ENCODE results near the gene HLA-E. TPM values are rescaled to one million over a fixed set of nuclear protein-coding genes. Genes with fewer than 3 reads are reported as not detected.

Gene HLA-E
- total and polyA plus RNA-seq, 4 donors, result 133 to 258 (median 207) TPM

- H3K4me1 ChIP-seq (ENCODE audit: control insufficient read depth in 4 of 4, insufficient read depth in 4 of 4, low read length in 3 of 4), result peaks cover 0 to 17% (median 9%) of the 10 kb centered on the region in 4 donors
- H3K4me3 ChIP-seq (ENCODE audit: low read depth in 1 of 3, low read length in 3 of 3), result no peak overlapping the region
- 18% methylated on average over 64 of the region's 64 CpGs for WGBS
- H3K9ac ChIP-seq (ENCODE audit: low read depth in 1 of 2, low read length in 2 of 2), result no peak overlapping the region
- no peak for DNase-seq (ENCODE audit: low spot score)
- TF ChIP-seq NR2F2 (IDR thresholded peaks at IDR 0.05), result no peak
- no peak for TF ChIP-seq RXRA (IDR thresholded peaks at IDR 0.05)
- TF ChIP-seq YY1 (IDR thresholded peaks at IDR 0.05), result no peak
- TF ChIP-seq GABPA (IDR thresholded peaks at IDR 0.05 in 1 of 2, conservative IDR thresholded peaks at IDR 0.05 in 1 of 2), result no peak
- TF ChIP-seq RAD21 (IDR thresholded peaks at IDR 0.05), result no peak
- TF ChIP-seq FOXA2 (IDR thresholded peaks at IDR 0.05), result no peak
- TF ChIP-seq HNF4G (IDR thresholded peaks at IDR 0.05), result no peak
- no peak for TF ChIP-seq MAX (IDR thresholded peaks at IDR 0.05)
- no peak for TF ChIP-seq HNF4A (conservative IDR thresholded peaks at IDR 0.05)
- TF ChIP-seq JUND (IDR thresholded peaks at IDR 0.05), result no peak
- no peak for TF ChIP-seq FOXA1 (IDR thresholded peaks at IDR 0.05)
- TF ChIP-seq CTCF (IDR thresholded peaks at IDR 0.05; ENCODE audit: low read depth, low read length, missing input control), result no peak
- TF ChIP-seq TAF1 (conservative IDR thresholded peaks at IDR 0.05), result no peak
- TF ChIP-seq ATF3 (IDR thresholded peaks at IDR 0.05), result no peak
- TF ChIP-seq SP1 (IDR thresholded peaks at IDR 0.05), result no peak
- no peak for TF ChIP-seq ZBTB33 (IDR thresholded peaks at IDR 0.05)
- H3K9me3 ChIP-seq (ENCODE audit: control insufficient read depth in 4 of 4, low read length in 3 of 4), result peaks cover 0 to 2% (median 0%) of the 10 kb centered on the region in 4 donors
- no peaks in the 10 kb centered on the region for H3K36me3 ChIP-seq (ENCODE audit: control insufficient read depth in 4 of 4, insufficient read depth in 3 of 4, low read depth in 1 of 4, low read length in 3 of 4)
- peaks cover 0 to 27% (median 9%) of the 10 kb centered on the region in 4 donors for H3K27me3 ChIP-seq (ENCODE audit: control insufficient read depth in 4 of 4, insufficient read depth in 4 of 4, low read length in 3 of 4)
- H3K27ac ChIP-seq (ENCODE audit: low read depth in 1 of 2, low read length in 2 of 2), result no peak overlapping the region
Observed at GRCh38 chr6:30463651-30464618, 25.4 kb upstream of the HLA-E start.

- WGBS, result 14% methylated on average over 13 of the region's 13 CpGs
- H3K9ac ChIP-seq (ENCODE audit: low read depth in 1 of 2, low read length in 2 of 2), result no peak overlapping the region
- H3K27me3 ChIP-seq (ENCODE audit: control insufficient read depth in 4 of 4, insufficient read depth in 4 of 4, low read length in 3 of 4), result peaks cover 0 to 38% (median 11%) of the 10 kb centered on the region in 4 donors
- no peaks in the 10 kb centered on the region for H3K9me3 ChIP-seq (ENCODE audit: control insufficient read depth in 4 of 4, low read length in 3 of 4)
- no peak overlapping the region for H3K27ac ChIP-seq (ENCODE audit: low read depth in 1 of 2, low read length in 2 of 2)
- peak overlapping the region in 1 of 3 donors; percentile 61 for H3K4me3 ChIP-seq (ENCODE audit: low read depth in 1 of 3, low read length in 3 of 3)
- H3K36me3 ChIP-seq (ENCODE audit: control insufficient read depth in 4 of 4, insufficient read depth in 3 of 4, low read depth in 1 of 4, low read length in 3 of 4), result no peaks in the 10 kb centered on the region
- no peak for DNase-seq (ENCODE audit: low spot score)
- no peak for TF ChIP-seq SP1 (IDR thresholded peaks at IDR 0.05)
- TF ChIP-seq HNF4G (IDR thresholded peaks at IDR 0.05), result no peak
- TF ChIP-seq HNF4A (conservative IDR thresholded peaks at IDR 0.05), result no peak
- no peak for TF ChIP-seq FOXA2 (IDR thresholded peaks at IDR 0.05)
- peaks cover 0 to 17% (median 9%) of the 10 kb centered on the region in 4 donors for H3K4me1 ChIP-seq (ENCODE audit: control insufficient read depth in 4 of 4, insufficient read depth in 4 of 4, low read length in 3 of 4)
Observed at GRCh38 chr6:30465595-30466306, 23.6 kb upstream of the HLA-E start.

Measured in liver (tissue), 9 donors.